AG09309 (cell line): ENCODE data around the gene HOXC11.

Experiments used
- DNase-seq: peaks from one replicate; pipeline ENCODE4 v3.0.0-alpha.2; 2010; ENCODE audit warnings: low read depth
- H3K4me3 ChIP-seq: 2 replicates; pipeline ENCODE4 v1.5.1; 2011; ENCODE audit warnings: mild to moderate bottlenecking, low read depth, low read length, moderate library complexity; ENCODE audit not compliant: control insufficient read depth
- CTCF ChIP-seq: IDR thresholded peaks from 2 replicates; pipeline ENCODE4 v1.5.1; 2011; ENCODE audit warnings: mild to moderate bottlenecking, low read depth, low read length, inconsistent platforms; ENCODE audit not compliant: insufficient read depth, control insufficient read depth; ENCODE audit errors: missing control alignments

HOXC11 gene

GRCh38 chr12:53965281-53966084 is 7.4 kb upstream of the HOXC11 start:
- no peak for DNase-seq
- H3K4me3 ChIP-seq, result peak overlapping the region; percentile 39
- TF ChIP-seq CTCF, result no peak

GRCh38 chr12:53966085-53966384 is 6.9 kb upstream of the HOXC11 start:
- DNase-seq, result no peak
- H3K4me3 ChIP-seq, result peak overlapping the region; percentile 39

GRCh38 chr12:53966385-53967133 is 6.4 kb upstream of the HOXC11 start:
- peak overlapping the region; percentile 39 for H3K4me3 ChIP-seq
- DNase-seq, result no peak

More at GRCh38 chr12:53966085-53966384, 6.9 kb upstream of the HOXC11 start:
- no peak for TF ChIP-seq CTCF

GRCh38 chr12:53967421-53967925 is 5.5 kb upstream of the HOXC11 start:
- TF ChIP-seq CTCF, result no peak
- no peak for DNase-seq
- H3K4me3 ChIP-seq, result peak overlapping the region; percentile 39

More at GRCh38 chr12:53966385-53967133, 6.4 kb upstream of the HOXC11 start:
- TF ChIP-seq CTCF, result no peak

- no peak for TF ChIP-seq CTCF
Observed at GRCh38 chr12:53968214-53969127, 4.5 kb upstream of the HOXC11 start.

GRCh38 chr12:53969588-53970259 is 3.2 kb upstream of the HOXC11 start:
- no peak for DNase-seq
- H3K4me3 ChIP-seq, result no peak overlapping the region
- TF ChIP-seq CTCF, result no peak

More at GRCh38 chr12:53968214-53969127, 4.5 kb upstream of the HOXC11 start:
- no peak overlapping the region for H3K4me3 ChIP-seq
- DNase-seq, result no peak
